ENCODE measurements around the gene HS6ST2.

GRCh38 chrX:132718431-132718958 lies 239.9 kb downstream of the HS6ST2 start:
- TF ChIP-seq ZFP37 (tag by site-specific recombination; IDR thresholded peaks at IDR 0.05): no peak
- no peak for TF ChIP-seq CTCF (tag by site-specific recombination; IDR thresholded peaks at IDR 0.05)
- TF ChIP-seq ZNF2 (tag by site-specific recombination; IDR thresholded peaks at IDR 0.05): no peak
- TF ChIP-seq REST (tag by site-specific recombination; IDR thresholded peaks at IDR 0.05): no peak
- TF ChIP-seq INSM2 (tag by site-specific recombination; IDR thresholded peaks at IDR 0.05): no peak
- no peak for TF ChIP-seq PRDM1 (tag by site-specific recombination; IDR thresholded peaks at IDR 0.05)
